K562 (cell line): ENCODE results near the gene DGKA. TPM values are rescaled to one million over a fixed set of nuclear protein-coding genes. Genes with fewer than 3 reads are reported as not detected.

Experiments used
- ARID2 ChIP-seq: fragments of 450-650 bp; IDR thresholded peaks from 2 replicates; pipeline ENCODE4 v1.6.1; 2017; ENCODE audit warnings: antibody characterized with exemption, mild to moderate bottlenecking
- BCOR ChIP-seq: fragments of 450-650 bp; IDR thresholded peaks from 2 replicates; pipeline ENCODE4 v1.6.1; 2016
- EHMT2 ChIP-seq: fragments of 450-650 bp; IDR thresholded peaks from 2 replicates; pipeline ENCODE4 v1.6.1; 2018; ENCODE audit warnings: antibody characterized with exemption
- GABPA ChIP-seq: fragments of 200-800 bp; sonication (Bioruptor generic); conservative IDR thresholded peaks from 2 replicates; pipeline ENCODE4 v1.6.1; 2016; ENCODE audit warnings: low read depth, missing genetic modification characterization, missing compliant biosample characterization
- GATAD2A ChIP-seq: fragments of 450-650 bp; IDR thresholded peaks from 2 replicates; pipeline ENCODE4 v1.6.1; 2017
- GTF2E2 ChIP-seq: fragments of 200-800 bp; sonication (Bioruptor generic); IDR thresholded peaks from 2 replicates; pipeline ENCODE4 v1.6.1; 2016; ENCODE audit warnings: missing genetic modification characterization, missing compliant biosample characterization
- KAT8 ChIP-seq: fragments of 450-650 bp; IDR thresholded peaks from 2 replicates; pipeline ENCODE4 v1.6.1; 2016; ENCODE audit warnings: low read depth, mild to moderate bottlenecking
- KHSRP ChIP-seq: fragments of 450-650 bp; IDR thresholded peaks from 2 replicates; pipeline ENCODE4 v1.6.1; 2017
- LARP7 ChIP-seq: fragments of 450-650 bp; IDR thresholded peaks from 2 replicates; pipeline ENCODE4 v1.6.1; 2016
- MIER1 ChIP-seq: fragments of 450-650 bp; IDR thresholded peaks from 2 replicates; pipeline ENCODE4 v1.6.1; 2016; ENCODE audit warnings: antibody characterized with exemption, mild to moderate bottlenecking, low read depth
- NBN ChIP-seq: fragments of 450-650 bp; IDR thresholded peaks from 2 replicates; pipeline ENCODE4 v1.6.1; 2016; ENCODE audit warnings: low read depth, mild to moderate bottlenecking
- NFRKB ChIP-seq: fragments of 450-650 bp; IDR thresholded peaks from 2 replicates; pipeline ENCODE4 v1.6.1; 2016; ENCODE audit warnings: low read depth
- PHF20 ChIP-seq: fragments of 450-650 bp; IDR thresholded peaks from 2 replicates; pipeline ENCODE4 v1.6.1; 2018; ENCODE audit not compliant: partially characterized antibody
- PHF8 ChIP-seq: fragments of 200-600 bp; sonication (generic); IDR thresholded peaks from 2 replicates; pipeline ENCODE4 v1.6.1; 2012; ENCODE audit warnings: mixed run types, mild to moderate bottlenecking, inconsistent platforms, low read length, moderate library complexity, borderline replicate concordance
- SMAD4 ChIP-seq: fragments of 250-450 bp; sonication (Bioruptor Pico); conservative IDR thresholded peaks from 2 replicates; pipeline ENCODE4 v1.8.0; 2021; ENCODE audit warnings: inconsistent platforms, mild to moderate bottlenecking, moderate library complexity
- SMARCE1 ChIP-seq: fragments of 450-650 bp; IDR thresholded peaks from 2 replicates; pipeline ENCODE4 v1.7.1; 2016; ENCODE audit warnings: mild to moderate bottlenecking
- SPI1 ChIP-seq: IDR thresholded peaks from 2 replicates; pipeline ENCODE4 v1.6.1; 2011; ENCODE audit warnings: low read depth, low read length, control low read depth, borderline replicate concordance
- TARDBP ChIP-seq: fragments of 450-650 bp; IDR thresholded peaks from 2 replicates; pipeline ENCODE4 v1.6.1; 2016
- TCF7 ChIP-seq: sonication (generic); IDR thresholded peaks from 2 replicates; pipeline ENCODE4 v1.6.1; 2016; ENCODE audit warnings: antibody characterized with exemption, borderline replicate concordance
- ZNF121 ChIP-seq: sonication (generic); formaldehyde crosslinking; conservative IDR thresholded peaks from 2 replicates; pipeline ENCODE4 v1.8.0; 2022; ENCODE audit warnings: missing genetic modification reagents
- ZNF511 ChIP-seq: sonication (generic); formaldehyde crosslinking; IDR thresholded peaks from 2 replicates; pipeline ENCODE4 v1.8.0; 2022; ENCODE audit warnings: mild to moderate bottlenecking, missing genetic modification reagents
- ZNF764 ChIP-seq: fragments of 250-450 bp; sonication (Bioruptor Pico); IDR thresholded peaks from 2 replicates; pipeline ENCODE4 v1.4.0; 2020; ENCODE audit warnings: low read depth, mild to moderate bottlenecking, moderate library complexity
- polyA plus RNA-seq, 8 experiments: library from polyadenylated mRNA; depleted of rRNA in 4 of 8; stranded (reverse) in 5 of 8; unstranded in 3 of 8; fragments of >200 nt; fragmentation: Nextera tagmentation in 2 of 8; fragmentation: Illumina TruSeq in 1 of 8; extraction: Ambion mirVana in 2 of 8; extraction: Trizol in 1 of 8; gene quantifications; 2 replicates each; pipeline versions ENCODE4 v1.2.1 to v1.2.3, GENCODE V29; 2011 to 2014; ENCODE audit warnings: inconsistent platforms in 1 of 8, missing spikeins in 1 of 8
- total RNA-seq, 7 experiments: library from RNA; depleted of rRNA in 6 of 7; stranded (reverse); fragments of >200 nt in 6 of 7; fragmentation: Illumina TruSeq in 2 of 7; extraction: Trizol in 2 of 7; gene quantifications; 2 replicates each; pipeline versions ENCODE4 v1.2.1 to v1.2.3, GENCODE V29; 2011 to 2021; ENCODE audit warnings: low replicate concordance in 1 of 7
- TF ChIP-seq, protein P1 (sequence below): fragments of 450-650 bp; formaldehyde crosslinking; IDR thresholded peaks from 2 replicates; pipeline ENCODE4 v1.4.0; 2020; ENCODE audit warnings: mild to moderate bottlenecking, moderate library complexity
- TF ChIP-seq, protein P2 (sequence below), 2 experiments: fragments of 450-650 bp; conservative IDR thresholded peaks; 2 replicates each; pipeline ENCODE4 v1.6.1; 2017; ENCODE audit warnings: mild to moderate bottlenecking in 2 of 2, moderate library complexity in 2 of 2
- TF ChIP-seq, protein P3 (sequence below): fragments of 250-450 bp; sonication (Bioruptor Pico); IDR thresholded peaks from 2 replicates; pipeline ENCODE4 v1.9.0; 2021; ENCODE audit warnings: mild to moderate bottlenecking, inconsistent platforms

Gene DGKA
- total and polyA plus RNA-seq, 9 of the 15 experiments (the other 6 are each of a cell fraction or from before 2014, with no cell fraction given): 3.4 to 12.4 (median 6.2) TPM

GRCh38 chr12:55972911-55973598, 42.1 kb downstream of the DGKA start (continued):
- TF ChIP-seq MIER1 (peak; percentile 63; the same call in 1 of the 2 replicates), KHSRP (no peak), GATAD2A (0 out of 2 replicates have a peak, but pooled peaks have one; percentile 56), LARP7 (peak; percentile 98), ZNF511 (CRISPR knock-in tag) (no peak), KAT8 (no peak), GTF2E2 (tag) (0 out of 2 replicates have a peak, but pooled peaks have one; percentile 32), TARDBP (0 out of 2 replicates have a peak, but pooled peaks have one; percentile 78), TCF7 (no peak), SMAD4 (CRISPR knock-in tag) (peak; percentile 27; the same call in 1 of the 2 replicates), SPI1 (peak; percentile 94), PHF8 (peak; percentile 25; the same call in 1 of the 2 replicates), EHMT2 (peak; percentile 57; the same call in 1 of the 2 replicates), PHF20 (peak; percentile 80), SMARCE1 (peak; percentile 69; the same call in 1 of the 2 replicates), GABPA (tag) (no peak), BCOR (0 out of 2 replicates have a peak, but pooled peaks have one; percentile 59), ZNF764 (CRISPR knock-in tag) (0 out of 2 replicates have a peak, but pooled peaks have one; percentile 21), NFRKB (peak; percentile 82; the same call in 1 of the 2 replicates), ARID2 (peak; percentile 100), NBN (peak; percentile 94), ZNF121 (CRISPR knock-in tag) (no peak)
- TF ChIP-seq, protein P1, sequence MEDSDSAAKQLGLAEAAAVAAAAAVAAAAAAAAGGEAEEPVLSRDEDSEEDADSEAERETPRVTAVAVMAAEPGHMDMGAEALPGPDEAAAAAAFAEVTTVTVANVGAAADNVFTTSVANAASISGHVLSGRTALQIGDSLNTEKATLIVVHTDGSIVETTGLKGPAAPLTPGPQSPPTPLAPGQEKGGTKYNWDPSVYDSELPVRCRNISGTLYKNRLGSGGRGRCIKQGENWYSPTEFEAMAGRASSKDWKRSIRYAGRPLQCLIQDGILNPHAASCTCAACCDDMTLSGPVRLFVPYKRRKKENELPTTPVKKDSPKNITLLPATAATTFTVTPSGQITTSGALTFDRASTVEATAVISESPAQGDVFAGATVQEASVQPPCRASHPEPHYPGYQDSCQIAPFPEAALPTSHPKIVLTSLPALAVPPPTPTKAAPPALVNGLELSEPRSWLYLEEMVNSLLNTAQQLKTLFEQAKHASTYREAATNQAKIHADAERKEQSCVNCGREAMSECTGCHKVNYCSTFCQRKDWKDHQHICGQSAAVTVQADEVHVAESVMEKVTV: 0 out of 2 replicates have a peak, but pooled peaks have one; percentile 6
- TF ChIP-seq, protein P2, sequence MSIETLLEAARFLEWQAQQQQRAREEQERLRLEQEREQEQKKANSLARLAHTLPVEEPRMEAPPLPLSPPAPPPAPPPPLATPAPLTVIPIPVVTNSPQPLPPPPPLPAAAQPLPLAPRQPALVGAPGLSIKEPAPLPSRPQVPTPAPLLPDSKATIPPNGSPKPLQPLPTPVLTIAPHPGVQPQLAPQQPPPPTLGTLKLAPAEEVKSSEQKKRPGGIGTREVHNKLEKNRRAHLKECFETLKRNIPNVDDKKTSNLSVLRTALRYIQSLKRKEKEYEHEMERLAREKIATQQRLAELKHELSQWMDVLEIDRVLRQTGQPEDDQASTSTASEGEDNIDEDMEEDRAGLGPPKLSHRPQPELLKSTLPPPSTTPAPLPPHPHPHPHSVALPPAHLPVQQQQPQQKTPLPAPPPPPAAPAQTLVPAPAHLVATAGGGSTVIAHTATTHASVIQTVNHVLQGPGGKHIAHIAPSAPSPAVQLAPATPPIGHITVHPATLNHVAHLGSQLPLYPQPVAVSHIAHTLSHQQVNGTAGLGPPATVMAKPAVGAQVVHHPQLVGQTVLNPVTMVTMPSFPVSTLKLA (conservative IDR thresholded peaks at IDR 0.05): peak in 1 of 2 experiments; percentile 35; a peak in 1 of 4 replicates
- TF ChIP-seq, protein P3, sequence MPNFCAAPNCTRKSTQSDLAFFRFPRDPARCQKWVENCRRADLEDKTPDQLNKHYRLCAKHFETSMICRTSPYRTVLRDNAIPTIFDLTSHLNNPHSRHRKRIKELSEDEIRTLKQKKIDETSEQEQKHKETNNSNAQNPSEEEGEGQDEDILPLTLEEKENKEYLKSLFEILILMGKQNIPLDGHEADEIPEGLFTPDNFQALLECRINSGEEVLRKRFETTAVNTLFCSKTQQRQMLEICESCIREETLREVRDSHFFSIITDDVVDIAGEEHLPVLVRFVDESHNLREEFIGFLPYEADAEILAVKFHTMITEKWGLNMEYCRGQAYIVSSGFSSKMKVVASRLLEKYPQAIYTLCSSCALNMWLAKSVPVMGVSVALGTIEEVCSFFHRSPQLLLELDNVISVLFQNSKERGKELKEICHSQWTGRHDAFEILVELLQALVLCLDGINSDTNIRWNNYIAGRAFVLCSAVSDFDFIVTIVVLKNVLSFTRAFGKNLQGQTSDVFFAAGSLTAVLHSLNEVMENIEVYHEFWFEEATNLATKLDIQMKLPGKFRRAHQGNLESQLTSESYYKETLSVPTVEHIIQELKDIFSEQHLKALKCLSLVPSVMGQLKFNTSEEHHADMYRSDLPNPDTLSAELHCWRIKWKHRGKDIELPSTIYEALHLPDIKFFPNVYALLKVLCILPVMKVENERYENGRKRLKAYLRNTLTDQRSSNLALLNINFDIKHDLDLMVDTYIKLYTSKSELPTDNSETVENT (CRISPR knock-in tag): 0 out of 2 replicates have a peak, but pooled peaks have one; percentile 12
